HG03103 (cell line): ENCODE results near the gene CDC42BPG.

Experiments
- ATAC-seq: cut with Tn5 transposase; IDR thresholded peaks from one replicate; pipeline ENCODE4 v1.9.1; 2021; ENCODE audit warnings: low read depth; ENCODE audit not compliant: unreplicated experiment

The CDC42BPG gene

GRCh38 chr11:64880240-64881001 lies 36.0 kb upstream of the CDC42BPG start:
- no peak for ATAC-seq

GRCh38 chr11:64879244-64879900 lies 34.9 kb upstream of the CDC42BPG start:
- ATAC-seq: no peak

DNA sequence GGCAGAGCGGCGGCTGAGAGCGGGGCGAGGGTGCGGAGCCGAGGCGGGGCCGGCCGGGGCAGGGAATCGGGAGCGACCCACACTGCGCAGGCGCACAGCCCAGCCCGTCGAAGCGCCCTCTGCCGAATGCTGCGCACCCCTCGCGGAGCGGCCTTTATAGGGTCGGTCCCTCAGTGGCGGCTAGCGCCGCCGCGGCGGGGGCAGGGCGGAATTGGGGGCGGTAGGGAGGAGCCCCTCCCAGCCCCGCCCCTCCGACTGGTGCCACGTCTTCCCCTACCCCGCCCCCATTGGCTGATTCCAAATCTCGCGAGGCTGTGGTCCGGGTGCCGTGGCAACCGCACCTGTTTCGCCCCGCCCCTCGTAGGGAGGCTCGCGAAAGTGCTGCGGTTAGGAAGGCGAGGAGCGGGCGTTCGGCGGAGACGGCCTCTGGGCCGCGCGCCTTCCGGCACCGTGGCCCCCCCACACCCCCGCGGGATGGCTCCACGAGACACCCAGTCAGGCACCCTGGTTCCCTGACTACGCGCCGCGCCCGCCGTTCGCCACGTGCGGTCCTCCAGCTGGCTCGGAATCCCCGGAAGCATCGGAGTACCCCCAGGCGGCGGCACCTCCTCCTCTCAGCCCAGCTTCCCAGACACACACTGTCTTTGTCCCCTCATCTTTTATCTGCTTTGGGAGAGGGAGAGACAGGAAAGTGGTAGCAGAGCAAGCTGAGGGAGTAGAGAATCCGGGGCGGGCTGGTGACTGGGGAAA lies 34.2 kb upstream of the CDC42BPG start, which contains the start of gene EHD1:
Gene EHD1 (minus strand): TSS at position 128 of the 750 bp plus-strand sequence. CDS start 157 bp downstream, outside the sequence.
- peak; percentile 60 for ATAC-seq

- peak; percentile 11 for ATAC-seq
Measured at GRCh38 chr11:64878223-64878493, 33.7 kb upstream of the CDC42BPG start.

GRCh38 chr11:64877390-64878222 lies 33.2 kb upstream of the CDC42BPG start:
- ATAC-seq: no peak

DNA sequence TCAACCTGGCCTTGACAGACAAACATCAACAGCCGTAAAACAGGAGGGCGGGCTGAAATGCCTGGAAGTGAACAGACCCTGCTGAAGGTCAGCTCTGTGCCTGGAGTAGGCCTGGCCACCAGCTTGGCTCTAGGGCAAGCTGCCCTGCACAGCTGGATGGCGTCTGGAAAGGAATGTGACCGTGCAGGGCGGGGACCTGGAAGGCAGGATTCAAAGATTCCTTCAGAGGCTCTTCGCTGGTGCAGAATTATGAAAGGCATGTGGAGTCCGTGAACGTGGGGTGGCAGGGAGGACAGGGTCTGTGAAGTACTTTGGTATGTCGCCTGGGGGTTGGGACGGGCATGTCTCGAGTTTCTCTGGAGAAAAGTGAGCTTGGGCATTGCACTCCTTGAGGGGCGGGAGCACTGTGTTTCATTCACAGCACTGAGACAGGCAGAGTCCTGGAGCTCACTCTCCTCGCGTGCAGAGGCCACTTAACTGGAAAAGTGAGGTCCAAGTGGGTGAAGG lies 32.4 kb upstream of the CDC42BPG start:
- no peak for ATAC-seq

GRCh38 chr11:64876229-64876750 lies 31.8 kb upstream of the CDC42BPG start:
- ATAC-seq: no peak

DNA sequence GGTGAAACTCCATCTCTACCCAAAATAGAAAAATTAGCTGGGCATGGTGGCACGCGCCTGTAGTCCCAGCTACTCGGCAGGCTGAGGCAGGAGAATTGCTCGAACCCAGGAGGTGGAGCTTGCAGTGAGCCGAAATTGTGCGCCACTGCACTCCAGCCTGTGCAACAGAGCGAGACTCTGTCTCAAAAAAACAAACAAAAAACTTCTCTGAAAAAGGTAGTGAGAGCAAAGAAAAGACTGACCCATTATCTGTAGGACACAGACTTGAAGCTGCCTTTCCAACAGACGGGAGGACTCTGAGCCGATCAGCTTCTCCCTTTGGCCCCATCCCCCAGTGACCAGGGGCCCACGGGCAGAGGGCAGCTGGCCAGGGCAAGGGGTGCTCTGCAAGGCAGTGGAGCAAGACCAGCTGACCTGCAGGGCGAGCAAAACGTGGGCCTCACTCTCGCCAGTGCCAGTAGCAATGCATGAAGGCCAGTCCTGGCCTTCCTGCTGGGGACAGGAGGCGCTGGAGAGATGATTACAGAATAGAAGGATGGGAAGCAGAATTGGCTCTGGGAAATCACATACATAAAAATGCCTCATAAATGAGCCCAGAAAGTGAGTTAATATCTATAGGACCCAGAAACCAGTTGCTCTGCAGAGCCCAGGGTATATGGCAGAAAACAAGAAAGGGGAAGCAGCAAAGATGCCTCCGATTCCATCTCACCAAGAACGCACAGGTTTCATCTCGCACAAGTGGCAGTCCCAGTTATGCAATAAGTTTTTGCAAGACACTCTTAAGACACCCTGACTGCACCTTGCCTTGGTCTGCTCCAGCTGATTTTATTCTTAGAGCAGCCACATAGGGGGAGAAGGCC lies 31.1 kb upstream of the CDC42BPG start:
- no peak for ATAC-seq

- ATAC-seq: no peak
Measured at GRCh38 chr11:64874308-64875240, 30.1 kb upstream of the CDC42BPG start.

DNA sequence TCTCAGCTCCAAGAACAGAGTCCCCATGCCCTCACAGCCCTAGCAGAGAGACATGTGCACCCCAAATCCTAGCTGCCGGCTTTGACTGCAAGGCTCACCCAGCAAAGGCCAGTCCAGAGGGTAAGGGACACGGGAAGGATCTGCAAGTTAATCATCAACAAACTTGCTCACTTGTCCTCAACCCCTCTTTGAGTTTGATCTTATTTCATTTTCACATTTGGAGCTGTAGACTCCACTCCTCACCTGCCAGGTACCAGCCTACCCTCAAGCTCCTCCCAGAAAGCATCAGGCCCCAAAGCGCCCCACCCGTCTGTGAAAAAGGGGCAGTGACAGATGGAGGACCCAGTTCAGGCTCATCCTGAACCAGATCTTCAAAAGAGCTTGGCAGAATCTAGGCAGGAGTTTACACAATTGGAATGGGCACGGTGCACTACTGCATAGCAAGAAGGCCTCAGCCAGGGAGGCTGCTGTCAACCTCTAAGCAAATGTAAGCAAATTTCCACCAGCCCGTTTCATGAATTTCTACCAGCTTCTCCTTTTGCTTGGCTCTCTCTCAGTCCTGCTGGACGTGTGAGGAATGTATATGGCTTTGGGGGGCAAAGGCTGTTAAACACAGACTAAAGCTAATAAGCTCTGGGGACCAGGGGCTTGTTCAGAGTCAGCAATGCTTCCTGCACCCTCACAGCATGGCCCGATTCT lies 28.5 kb upstream of the CDC42BPG start:
- ATAC-seq: no peak

DNA sequence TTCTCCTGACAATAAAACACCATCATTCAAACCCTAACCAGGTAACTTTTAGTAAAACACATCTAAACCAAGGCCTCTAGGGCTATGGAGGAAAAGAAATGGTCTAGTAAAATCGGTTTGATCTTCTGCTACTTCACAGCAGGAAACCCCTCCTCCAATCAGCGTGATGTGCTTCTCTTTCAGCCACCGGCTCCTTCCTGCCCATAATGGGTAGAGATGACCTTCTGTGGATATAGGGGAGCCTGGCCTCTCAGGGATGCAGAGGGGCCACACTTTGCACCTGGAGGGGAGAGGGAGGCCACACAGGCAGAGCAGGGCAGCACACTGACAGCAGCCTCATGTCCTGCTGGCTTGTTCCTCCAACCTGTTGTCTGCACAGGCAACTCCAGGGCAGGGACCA lies 27.0 kb upstream of the CDC42BPG start:
- no peak for ATAC-seq

DNA sequence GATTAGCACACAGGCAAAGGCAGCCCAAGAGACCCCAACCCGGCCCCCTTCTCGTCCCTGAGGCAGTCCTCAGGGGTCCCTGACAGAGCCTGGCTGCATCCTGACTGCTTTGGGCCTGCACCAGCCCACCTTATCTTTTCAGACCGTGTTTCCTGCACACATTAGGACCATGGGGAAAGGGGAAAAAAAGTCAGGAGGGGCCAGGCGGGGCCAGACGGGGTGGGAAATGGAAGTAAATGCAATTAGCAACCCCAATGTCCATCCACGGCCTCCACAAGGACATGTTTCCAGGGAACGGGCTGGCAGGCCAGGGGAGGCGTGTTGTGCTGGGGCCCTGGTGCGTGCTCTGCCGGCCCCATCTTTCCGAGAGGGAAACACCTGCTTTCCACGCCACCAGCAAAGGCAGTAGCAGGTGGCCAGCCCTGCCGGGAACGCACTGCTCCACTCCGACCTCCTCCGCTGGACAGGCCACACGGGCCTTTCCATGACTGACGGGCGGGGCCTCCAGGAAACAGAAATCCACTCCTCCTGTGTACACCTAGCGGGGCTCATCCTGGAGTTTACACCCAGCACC lies 26.5 kb upstream of the CDC42BPG start:
- no peak for ATAC-seq

GRCh38 chr11:64870176-64870892 lies 25.9 kb upstream of the CDC42BPG start:
- ATAC-seq: no peak

- ATAC-seq: no peak
Measured at GRCh38 chr11:64869571-64870175, 25.2 kb upstream of the CDC42BPG start.

GRCh38 chr11:64868904-64869570 lies 24.6 kb upstream of the CDC42BPG start:
- no peak for ATAC-seq
